GM10248 (cell line): Measurements from ENCODE around the gene CACNB3.

Experiments
- CTCF ChIA-PET: fragments of 300-600 bp; sonication (Branson Sonifier 250); formaldehyde crosslinking; extraction: SDS; loops from one replicate; lab custom pipeline; 2021; ENCODE audit warnings: antibody characterized with exemption; lab: Yijun Ruan, JAX
- POLR2A ChIA-PET: fragments of 350-650 bp; sonication (Branson Sonifier 250); formaldehyde crosslinking; extraction: SDS; loops from one replicate; lab custom pipeline; 2020; ENCODE audit warnings: antibody characterized with exemption; lab: Yijun Ruan, JAX
- DNase-seq: peaks from one replicate; pipeline ENCODE4 v3.0.0; 2012; ENCODE audit errors: extremely low spot score
- CTCF ChIP-seq: IDR thresholded peaks from 2 replicates; pipeline ENCODE4 v1.5.1; 2012; ENCODE audit warnings: mild to moderate bottlenecking, low read depth; ENCODE audit errors: extremely low read depth, missing control alignments, control extremely low read depth

The CACNB3 gene

GRCh38 chr12:48775299-48775698 is 43.0 kb upstream of the CACNB3 start:
- no peak for DNase-seq
- POLR2A ChIA-PET = no interaction called here
- no peak for TF ChIP-seq CTCF
- CTCF ChIA-PET = interaction anchor here (11.1 kb wide), 1 partner anchor 20 kb away, joined by 57 read pairs; no protein-coding TSS in a partner anchor

- ChIA-PET POLR2A (no interaction called here), CTCF (interaction anchor here (1.5 to 11.1 kb wide), 2 partner anchors 19 to 23 kb away, joined by 5 to 57 read pairs; no protein-coding TSS in a partner anchor)
- DNase-seq = no peak
- no peak for TF ChIP-seq CTCF
Observed at GRCh38 chr12:48775991-48776649, 42.2 kb upstream of the CACNB3 start.

GRCh38 chr12:48776956-48777355 is 41.3 kb upstream of the CACNB3 start:
- DNase-seq = no peak
- no peak for TF ChIP-seq CTCF
- ChIA-PET POLR2A (no interaction called here), CTCF (interaction anchor here (1.1 to 11.1 kb wide), 3 partner anchors 19 to 38 kb away, joined by 4 to 57 read pairs (median 5); no protein-coding TSS in a partner anchor)

GRCh38 chr12:48777501-48778400 is 40.5 kb upstream of the CACNB3 start:
- DNase-seq = no peak
- CTCF ChIA-PET = interaction anchor here (1.1 to 11.1 kb wide), 6 partner anchors 10 to 37 kb away, joined by 3 to 57 read pairs (median 5); no protein-coding TSS in a partner anchor
- POLR2A ChIA-PET = interaction anchor here (0.6 to 0.7 kb wide), 2 partner anchors 87 to 135 kb away, joined by 4 to 7 read pairs; no protein-coding TSS in a partner anchor
- no peak for TF ChIP-seq CTCF

- no peak for DNase-seq
- ChIA-PET CTCF (interaction anchor here (1.3 to 11.1 kb wide), 3 partner anchors 16 to 26 kb away, joined by 4 to 57 read pairs (median 24); no protein-coding TSS in a partner anchor), POLR2A (no interaction called here)
- TF ChIP-seq CTCF = no peak
Observed at GRCh38 chr12:48779869-48780268, 38.4 kb upstream of the CACNB3 start.

- CTCF ChIA-PET = interaction anchor here (0.9 to 11.1 kb wide), 5 partner anchors 10 to 34 kb away, joined by 4 to 57 read pairs (median 7); no protein-coding TSS in a partner anchor
- no peak for DNase-seq
- POLR2A ChIA-PET = no interaction called here
- TF ChIP-seq CTCF = no peak
Observed at GRCh38 chr12:48780381-48781025, 37.8 kb upstream of the CACNB3 start.
